Upper lobe of left lung (tissue), 6 donors: ENCODE results near the gene NRXN3. TPM values are rescaled to one million over a fixed set of nuclear protein-coding genes. Genes with fewer than 3 reads are reported as not detected.

Experiments used
- ATAC-seq, 2 donors: fragments of 200-7000 bp; cut with Tn5 transposase; one replicate each; pipeline ENCODE4 v1.9.1; 2022; ENCODE audit warnings: mild to moderate bottlenecking in 2 of 2, moderate library complexity in 2 of 2; ENCODE audit not compliant: low FRiP score in 2 of 2
- DNase-seq, 2 donors: peaks; one replicate each; pipeline ENCODE4 v3.0.0-alpha.2; 2019 to 2020
- H3K27ac ChIP-seq, 4 donors: fragments of 200-600 bp; sonication (generic); one replicate each; pipeline ENCODE4 v1.5.1; 2016 to 2019
- H3K27me3 ChIP-seq, 4 donors: fragments of 200-600 bp; sonication (generic); one replicate each; pipeline ENCODE4 v1.5.1; 2017 to 2019
- H3K36me3 ChIP-seq, 4 donors: fragments of 200-600 bp; sonication (generic); one replicate each; pipeline ENCODE4 v1.5.1; 2016 to 2019
- H3K4me1 ChIP-seq, 4 donors: fragments of 200-600 bp; sonication (generic); one replicate each; pipeline ENCODE4 v1.5.1; 2018 to 2019
- H3K4me3 ChIP-seq, 4 donors: fragments of 200-600 bp; sonication (generic); one replicate each; pipeline ENCODE4 v1.5.1; 2017 to 2019; ENCODE audit warnings: mild to moderate bottlenecking in 2 of 4, moderate library complexity in 1 of 4
- H3K9me3 ChIP-seq, 4 donors: fragments of 200-600 bp; sonication (generic); one replicate each; pipeline ENCODE4 v1.5.1; 2018 to 2019
- EP300 ChIP-seq, 4 donors: sonication (generic); formaldehyde crosslinking; IDR thresholded peaks; one replicate each; pipeline ENCODE4 v1.5.1; 2017; ENCODE audit warnings: antibody characterized with exemption in 4 of 4, control low read depth in 2 of 4
- POLR2A ChIP-seq, 4 donors: fragments of 450-650 bp; IDR thresholded peaks; one replicate each; pipeline ENCODE4 v1.5.1; 2016 to 2017; ENCODE audit warnings: antibody characterized with exemption in 4 of 4, mild to moderate bottlenecking in 2 of 4
- POLR2AphosphoS5 ChIP-seq, 2 donors: sonication (generic); formaldehyde crosslinking; IDR thresholded peaks; one replicate each; pipeline ENCODE4 v1.5.1; 2017; ENCODE audit warnings: antibody characterized with exemption in 2 of 2
- WGBS, 2 donors: methylation state at CpG; one replicate each; pipeline ENCODE4 v1.1.5; 2017 to 2018; 5-methylcytosine and 5-hydroxymethylcytosine counted together
- total RNA-seq, 6 donors: library from RNA; depleted of rRNA in 4 of 6; stranded (reverse); fragments of >200 nt in 4 of 6; gene quantifications; one replicate each; pipeline versions ENCODE4 v1.1.0 to v1.2.1, GENCODE V29; 2016 to 2021
- TF ChIP-seq, protein P1 (sequence below), 6 experiments: fragments of 450-650 bp in 4 of 6; fragments of 200-600 bp in 2 of 6; sonication (generic) in 2 of 6; IDR thresholded peaks; one replicate each; pipeline ENCODE4 v1.5.1; 2016 to 2019; ENCODE audit warnings: antibody characterized with exemption in 6 of 6
- donor health status: DM: no; HTN: no; CAD: no; lungs with moderate emphysema.
- donor health status: DM: no; HTN: yes; CAD: no; lungs with severe emphysema.

Gene NRXN3
- total RNA-seq, 6 donors from 2014 or later = 4.4 to 14.9 (median 7.2) TPM

DNA sequence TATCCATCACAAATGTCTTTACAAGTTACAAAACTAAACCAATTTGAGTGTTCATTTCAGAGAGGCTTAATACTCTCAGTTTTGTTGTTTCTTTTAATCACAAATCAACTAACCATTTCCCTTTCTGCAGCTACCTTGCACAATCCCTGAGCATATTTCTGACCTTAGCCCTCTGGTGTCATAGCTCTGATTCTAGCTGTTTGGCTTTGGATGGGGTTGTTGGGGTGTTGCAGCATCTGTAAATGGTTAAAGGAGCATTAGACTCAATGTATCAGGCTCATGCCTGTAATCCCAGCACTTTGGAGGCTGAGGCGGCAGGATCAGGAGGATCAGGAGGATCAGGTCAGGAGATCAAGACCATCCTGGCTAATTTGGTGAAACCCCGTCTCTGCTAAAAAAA, 461.4 kb downstream of the NRXN3 start:
- ATAC-seq = no peak
- H3K4me3 ChIP-seq = no peak overlapping the region

DNA sequence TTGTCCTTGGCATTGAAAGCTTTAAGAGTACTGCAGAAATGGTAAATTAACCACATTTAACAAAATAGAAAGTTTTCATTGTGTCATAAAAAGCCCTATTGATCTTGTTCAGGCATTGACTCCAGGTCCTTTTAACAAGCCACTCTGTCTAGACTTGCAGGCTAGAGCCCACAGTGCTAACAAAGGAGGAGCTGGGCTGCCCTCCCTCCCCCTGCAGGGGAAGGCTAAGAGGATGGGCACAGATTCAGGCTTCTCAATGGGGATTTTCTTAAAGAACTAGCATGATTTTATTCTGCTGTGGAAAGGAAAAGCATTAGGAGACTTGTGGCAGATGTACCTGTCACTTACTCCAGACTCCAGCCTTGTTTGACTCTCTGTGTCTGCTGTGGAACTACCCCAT, 463.6 kb downstream of the NRXN3 start:
- ATAC-seq (no peak), DNase-seq (no peak)
- Histone ChIP-seq H3K4me3 (no peak overlapping the region), H3K27ac (no peak overlapping the region), H3K9me3 (peaks cover 0 to 6% (median 0%) of the 10 kb centered on the region in 4 donors), H3K36me3 (no peaks in the 10 kb centered on the region), H3K4me1 (no peaks in the 10 kb centered on the region), H3K27me3 (no peaks in the 10 kb centered on the region)
- TF ChIP-seq POLR2A (IDR thresholded peaks at IDR 0.05) (no peak), EP300 (IDR thresholded peaks at IDR 0.05) (no peak), POLR2AphosphoS5 (IDR thresholded peaks at IDR 0.05) (no peak)
- TF ChIP-seq, protein P1, sequence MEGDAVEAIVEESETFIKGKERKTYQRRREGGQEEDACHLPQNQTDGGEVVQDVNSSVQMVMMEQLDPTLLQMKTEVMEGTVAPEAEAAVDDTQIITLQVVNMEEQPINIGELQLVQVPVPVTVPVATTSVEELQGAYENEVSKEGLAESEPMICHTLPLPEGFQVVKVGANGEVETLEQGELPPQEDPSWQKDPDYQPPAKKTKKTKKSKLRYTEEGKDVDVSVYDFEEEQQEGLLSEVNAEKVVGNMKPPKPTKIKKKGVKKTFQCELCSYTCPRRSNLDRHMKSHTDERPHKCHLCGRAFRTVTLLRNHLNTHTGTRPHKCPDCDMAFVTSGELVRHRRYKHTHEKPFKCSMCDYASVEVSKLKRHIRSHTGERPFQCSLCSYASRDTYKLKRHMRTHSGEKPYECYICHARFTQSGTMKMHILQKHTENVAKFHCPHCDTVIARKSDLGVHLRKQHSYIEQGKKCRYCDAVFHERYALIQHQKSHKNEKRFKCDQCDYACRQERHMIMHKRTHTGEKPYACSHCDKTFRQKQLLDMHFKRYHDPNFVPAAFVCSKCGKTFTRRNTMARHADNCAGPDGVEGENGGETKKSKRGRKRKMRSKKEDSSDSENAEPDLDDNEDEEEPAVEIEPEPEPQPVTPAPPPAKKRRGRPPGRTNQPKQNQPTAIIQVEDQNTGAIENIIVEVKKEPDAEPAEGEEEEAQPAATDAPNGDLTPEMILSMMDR (IDR thresholded peaks at IDR 0.05) = no peak

More for the DNA sequence above, 461.4 kb downstream of the NRXN3 start:
- WGBS, 2 donors = 97% methylated on average over 2 of the region's 2 CpGs
- Histone ChIP-seq H3K9me3 (no peaks in the 10 kb centered on the region), H3K27me3 (no peaks in the 10 kb centered on the region), H3K27ac (no peak overlapping the region), H3K36me3 (no peaks in the 10 kb centered on the region), H3K4me1 (no peaks in the 10 kb centered on the region)
- DNase-seq = no peak
- TF ChIP-seq POLR2A (IDR thresholded peaks at IDR 0.05) (no peak), EP300 (IDR thresholded peaks at IDR 0.05) (no peak), POLR2AphosphoS5 (IDR thresholded peaks at IDR 0.05) (no peak)
- TF ChIP-seq, protein P1 (IDR thresholded peaks at IDR 0.05) = no peak

DNA sequence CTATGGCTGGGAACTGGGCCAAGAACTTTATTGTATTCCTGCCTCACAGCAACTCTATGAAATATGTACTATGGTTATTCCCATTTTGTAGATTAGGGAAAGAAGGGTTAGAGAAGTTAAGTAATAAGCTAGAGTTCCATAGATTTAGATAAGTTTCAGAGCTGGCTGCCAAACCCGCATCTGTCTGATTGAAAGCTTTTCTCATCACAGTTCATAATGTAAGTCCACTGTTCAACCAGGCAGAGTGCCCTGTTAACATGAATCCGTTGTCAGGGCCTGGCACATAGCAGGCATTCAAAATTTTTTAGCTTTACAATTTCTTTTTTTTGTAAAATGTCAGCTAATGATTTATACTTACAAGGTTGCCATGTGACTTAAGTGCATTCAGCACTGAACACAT, 467.3 kb downstream of the NRXN3 start:
- H3K4me1 ChIP-seq = no peaks in the 10 kb centered on the region
- H3K4me3 ChIP-seq = no peak overlapping the region
- DNase-seq = no peak
- no peak overlapping the region for H3K27ac ChIP-seq
- TF ChIP-seq POLR2A (IDR thresholded peaks at IDR 0.05) = no peak
- TF ChIP-seq EP300 (IDR thresholded peaks at IDR 0.05) = no peak
- no peak for TF ChIP-seq POLR2AphosphoS5 (IDR thresholded peaks at IDR 0.05)
- TF ChIP-seq, protein P1 (IDR thresholded peaks at IDR 0.05) = no peak
- ATAC-seq = no peak
- no peaks in the 10 kb centered on the region for H3K27me3 ChIP-seq
- 70 to 72% methylated on average over 2 of the region's 2 CpGs for WGBS, 2 donors
- no peaks in the 10 kb centered on the region for H3K36me3 ChIP-seq
- H3K9me3 ChIP-seq = peaks cover 0 to 6% (median 0%) of the 10 kb centered on the region in 4 donors

DNA sequence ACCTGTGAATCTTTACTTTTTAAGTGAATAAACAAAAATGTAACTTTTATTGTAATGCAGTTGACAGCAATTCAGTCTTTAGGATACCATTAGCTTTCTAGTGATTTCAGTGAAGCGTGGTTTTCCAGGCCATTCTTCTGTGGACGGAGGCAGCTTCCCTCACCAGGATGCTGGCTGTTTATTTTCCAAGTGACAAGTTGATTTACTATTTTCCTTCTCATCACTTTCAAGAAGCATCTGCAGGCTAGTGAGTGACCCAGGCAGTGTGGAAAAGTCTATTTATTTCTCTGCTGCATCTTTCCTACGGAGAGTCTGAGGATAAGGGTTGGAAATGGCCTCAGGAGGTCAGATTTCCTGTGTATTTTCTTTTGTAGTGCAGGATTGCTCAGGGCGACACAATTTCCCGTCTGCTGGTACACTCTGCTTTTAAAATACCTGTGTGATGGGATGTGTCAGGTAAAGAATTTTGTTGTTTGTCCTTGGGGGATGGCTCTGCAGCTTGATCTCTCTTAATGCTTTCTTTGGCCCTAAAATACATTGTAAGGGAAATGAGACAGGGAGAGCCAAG, 467.8 kb downstream of the NRXN3 start:
- no peak overlapping the region for H3K27ac ChIP-seq
- H3K27me3 ChIP-seq = no peaks in the 10 kb centered on the region
- TF ChIP-seq POLR2AphosphoS5 (IDR thresholded peaks at IDR 0.05) (no peak), POLR2A (IDR thresholded peaks at IDR 0.05) (no peak), EP300 (IDR thresholded peaks at IDR 0.05) (no peak)
- TF ChIP-seq, protein P1 (IDR thresholded peaks at IDR 0.05) = no peak
- H3K4me3 ChIP-seq = no peak overlapping the region
- peaks cover 0 to 6% (median 0%) of the 10 kb centered on the region in 4 donors for H3K9me3 ChIP-seq
- WGBS, 2 donors = 29 to 35% methylated on average over 5 of the region's 5 CpGs
- DNase-seq (no peak), ATAC-seq (no peak)
- H3K4me1 ChIP-seq = no peaks in the 10 kb centered on the region
- no peaks in the 10 kb centered on the region for H3K36me3 ChIP-seq

DNA sequence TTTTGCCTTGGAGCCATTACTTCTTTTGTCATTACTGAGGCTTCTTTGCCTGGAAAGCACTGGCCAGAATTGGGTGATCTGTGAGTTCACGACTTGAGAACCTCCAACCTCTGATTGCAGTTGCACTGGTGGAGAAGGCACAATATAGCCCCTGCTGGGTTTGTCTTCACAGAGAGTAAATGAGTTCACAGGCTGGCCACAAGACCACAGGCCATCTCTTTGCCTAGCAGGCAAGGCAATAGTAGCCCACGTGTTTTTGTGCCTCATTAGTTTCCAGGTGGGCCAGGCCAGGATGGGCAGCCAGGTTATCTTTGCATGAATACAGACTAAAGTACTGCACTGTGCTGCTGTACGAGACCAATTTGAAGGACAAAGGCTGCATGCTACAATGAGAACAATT, 468.8 kb downstream of the NRXN3 start:
- no peaks in the 10 kb centered on the region for H3K4me1 ChIP-seq
- no peak overlapping the region for H3K4me3 ChIP-seq
- no peaks in the 10 kb centered on the region for H3K36me3 ChIP-seq
- TF ChIP-seq POLR2A (IDR thresholded peaks at IDR 0.05) = no peak
- TF ChIP-seq, protein P1 (IDR thresholded peaks at IDR 0.05) = no peak
- TF ChIP-seq POLR2AphosphoS5 (IDR thresholded peaks at IDR 0.05) = no peak
- TF ChIP-seq EP300 (IDR thresholded peaks at IDR 0.05) = no peak
- no peak for ATAC-seq
- H3K9me3 ChIP-seq = peaks cover 0 to 6% (median 0%) of the 10 kb centered on the region in 4 donors
- WGBS, 2 donors = 77 to 87% methylated on average over 3 of the region's 3 CpGs
- no peak overlapping the region for H3K27ac ChIP-seq
- DNase-seq = no peak
- no peaks in the 10 kb centered on the region for H3K27me3 ChIP-seq
